ENCODE results near the gene SH3GL2.
"Not testable (repeated sequence)": the region's sequence is repeated elsewhere in the genome, so short reads cannot be mapped to it uniquely, and the experiment has no call there.

Gene SH3GL2

DNA sequence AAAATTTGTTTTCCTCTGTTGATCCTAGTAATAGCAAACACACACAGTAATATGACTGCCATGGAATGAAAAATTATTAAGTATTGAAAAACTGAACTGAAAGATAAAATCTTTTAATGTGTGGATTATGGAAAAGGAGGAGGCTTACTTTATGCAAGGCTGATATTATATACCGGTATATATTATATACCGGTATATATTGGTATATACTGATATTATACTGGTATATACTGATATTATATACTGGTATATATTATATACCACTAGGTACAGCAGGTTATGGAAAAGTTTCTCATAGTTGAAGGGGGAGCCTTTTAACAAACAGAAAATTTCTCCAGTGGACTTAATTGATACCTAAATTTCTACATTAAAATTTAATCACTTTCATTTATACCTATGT is 181.4 kb downstream of the SH3GL2 start:
- DNase-seq = no peak

DNA sequence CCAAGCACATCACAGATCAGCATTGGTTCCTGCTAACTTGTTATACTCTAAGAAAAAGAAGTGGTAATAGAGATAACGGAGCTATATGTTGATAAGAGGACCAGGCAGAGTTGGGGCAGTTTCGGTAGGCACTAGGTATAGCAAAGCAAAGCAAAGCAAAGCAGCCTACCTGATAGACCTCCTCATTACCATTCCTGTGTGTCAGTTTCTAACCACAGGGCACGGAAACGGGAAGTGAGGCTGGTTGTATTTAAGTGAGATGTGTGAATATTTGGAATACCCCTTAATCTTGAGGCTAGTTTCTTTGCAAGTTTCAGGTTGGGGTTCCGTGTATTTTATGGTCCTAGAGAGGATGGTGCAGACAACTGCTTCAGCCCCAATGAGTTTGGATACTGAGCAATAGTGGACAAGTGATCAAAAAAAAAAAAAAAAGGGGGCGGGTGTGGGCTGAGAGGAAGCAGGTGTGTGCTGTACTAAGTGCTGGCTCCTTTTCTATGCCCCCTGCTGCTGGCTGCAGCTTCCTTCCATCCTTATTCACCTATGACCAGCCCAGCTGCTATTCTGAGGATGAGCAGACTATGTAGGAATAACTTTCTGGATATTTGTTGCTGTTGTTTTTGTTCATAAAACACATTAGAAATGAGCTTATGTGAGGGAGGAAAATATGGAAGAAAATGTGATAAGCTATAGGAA is 183.3 kb downstream of the SH3GL2 start:
- DNase-seq = no peak

DNA sequence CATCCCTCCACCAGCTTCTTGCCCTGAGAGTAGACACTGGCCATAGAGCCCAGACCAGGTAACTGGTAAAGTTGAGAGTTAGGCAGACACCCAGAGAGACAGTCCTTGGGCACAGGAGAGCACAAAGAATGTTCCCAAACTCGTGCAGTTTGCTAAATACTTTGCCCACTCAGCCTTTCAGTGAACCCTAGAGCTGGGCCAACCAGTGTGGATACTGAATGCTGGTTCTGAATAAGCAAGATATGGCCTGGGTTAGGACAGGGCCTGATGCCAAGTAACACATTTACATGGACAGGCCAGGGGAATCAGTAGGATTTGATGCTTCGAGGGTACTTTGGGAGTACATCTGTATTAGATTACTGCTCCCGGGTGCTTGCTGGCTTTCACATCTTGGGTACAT is 185.4 kb downstream of the SH3GL2 start:
- DNase-seq = no peak

DNA sequence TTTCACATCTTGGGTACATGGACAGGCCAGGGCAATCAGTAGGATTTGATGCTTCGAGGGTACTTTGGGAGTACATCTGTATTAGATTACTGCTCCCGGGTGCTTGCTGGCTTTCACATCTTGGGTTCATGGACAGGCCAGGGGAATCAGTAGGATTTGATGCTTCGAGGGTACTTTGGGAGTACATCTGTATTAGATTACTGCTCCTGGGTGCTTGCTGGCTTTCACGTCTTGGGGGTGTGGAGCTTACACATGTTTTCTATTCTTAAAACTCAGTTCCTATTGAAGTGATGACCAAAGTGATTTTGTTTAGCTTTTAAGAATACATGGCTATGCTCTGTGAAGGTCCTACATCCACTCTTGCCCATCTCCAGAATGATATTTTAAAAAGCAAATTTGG is 186.3 kb downstream of the SH3GL2 start:
- DNase-seq = not testable (repeated sequence)

DNA sequence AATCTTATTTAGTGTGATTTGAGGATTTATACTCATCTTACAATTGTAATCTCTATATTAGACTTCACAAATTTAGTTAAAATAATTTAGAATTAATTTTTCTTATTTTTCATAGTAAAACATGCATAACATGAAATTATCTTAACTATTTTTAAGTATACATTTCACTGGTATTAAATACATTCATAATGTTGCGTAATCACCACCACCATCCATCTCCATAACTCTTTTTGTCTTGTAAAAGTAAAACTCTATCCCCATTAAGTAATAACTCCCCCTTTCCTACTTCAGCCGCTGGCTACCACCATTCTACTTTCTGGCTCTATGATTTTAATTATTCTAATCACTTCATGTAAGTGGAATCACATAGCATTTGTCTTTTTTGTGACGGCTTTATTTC is 193.4 kb downstream of the SH3GL2 start:
- no peak for DNase-seq

DNA sequence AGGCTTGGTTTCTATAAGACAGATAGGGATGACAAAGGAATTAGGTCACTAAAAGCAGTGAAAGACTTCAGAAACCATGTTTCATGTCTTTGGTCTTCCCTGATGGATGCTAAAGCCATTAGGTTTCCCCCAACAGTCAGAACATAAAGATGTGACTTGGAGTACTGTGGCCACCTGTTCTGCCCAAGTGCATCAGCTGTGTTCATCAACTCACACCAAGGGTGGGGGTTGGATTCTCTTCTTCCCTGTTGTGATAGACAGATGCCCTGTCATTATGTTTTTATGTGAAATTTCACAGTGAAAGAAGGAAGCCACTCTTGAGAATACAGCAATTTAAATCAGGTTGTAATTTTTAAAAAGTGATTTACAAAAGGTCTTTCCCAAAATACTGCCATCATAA is 196.8 kb downstream of the SH3GL2 start:
- DNase-seq = no peak

DNA sequence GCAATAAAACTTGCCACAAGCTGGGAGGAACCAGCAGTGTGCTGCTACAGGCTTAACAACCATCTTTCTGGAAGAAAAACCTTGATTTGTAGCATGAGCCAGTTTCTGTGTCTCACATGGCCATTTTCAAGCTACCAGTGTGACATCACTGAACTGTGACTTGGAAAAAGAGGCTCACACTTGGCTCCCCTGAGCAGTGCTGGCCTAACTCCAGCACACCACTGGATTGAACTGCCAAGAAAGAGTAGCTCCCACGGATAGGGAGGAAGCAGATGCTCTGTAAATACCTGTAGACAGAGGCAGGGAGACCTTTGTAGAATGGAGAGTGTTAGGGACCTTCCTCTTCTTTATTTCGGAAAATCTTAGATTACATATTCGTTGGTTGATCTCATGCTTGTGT is 197.9 kb downstream of the SH3GL2 start:
- no peak for DNase-seq

DNA sequence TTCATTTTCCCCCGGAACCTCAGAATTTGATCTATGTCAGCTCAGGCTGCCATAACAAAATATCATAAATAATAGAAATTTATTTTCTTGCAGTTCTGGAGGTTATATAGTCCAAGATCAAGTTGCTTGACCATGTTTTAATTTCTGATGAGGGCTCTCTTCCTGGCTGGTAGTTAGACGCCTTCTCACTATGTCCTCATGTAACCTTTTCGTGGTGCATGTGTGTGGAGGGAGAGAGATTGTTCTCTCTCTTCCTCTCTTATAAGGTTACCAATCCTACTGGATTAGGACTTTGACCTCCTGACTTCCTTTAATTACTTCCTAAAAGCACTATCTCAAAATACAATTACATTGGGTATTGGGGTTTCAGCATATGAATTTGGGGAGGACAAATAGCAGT is 198.6 kb downstream of the SH3GL2 start:
- no peak for DNase-seq

DNA sequence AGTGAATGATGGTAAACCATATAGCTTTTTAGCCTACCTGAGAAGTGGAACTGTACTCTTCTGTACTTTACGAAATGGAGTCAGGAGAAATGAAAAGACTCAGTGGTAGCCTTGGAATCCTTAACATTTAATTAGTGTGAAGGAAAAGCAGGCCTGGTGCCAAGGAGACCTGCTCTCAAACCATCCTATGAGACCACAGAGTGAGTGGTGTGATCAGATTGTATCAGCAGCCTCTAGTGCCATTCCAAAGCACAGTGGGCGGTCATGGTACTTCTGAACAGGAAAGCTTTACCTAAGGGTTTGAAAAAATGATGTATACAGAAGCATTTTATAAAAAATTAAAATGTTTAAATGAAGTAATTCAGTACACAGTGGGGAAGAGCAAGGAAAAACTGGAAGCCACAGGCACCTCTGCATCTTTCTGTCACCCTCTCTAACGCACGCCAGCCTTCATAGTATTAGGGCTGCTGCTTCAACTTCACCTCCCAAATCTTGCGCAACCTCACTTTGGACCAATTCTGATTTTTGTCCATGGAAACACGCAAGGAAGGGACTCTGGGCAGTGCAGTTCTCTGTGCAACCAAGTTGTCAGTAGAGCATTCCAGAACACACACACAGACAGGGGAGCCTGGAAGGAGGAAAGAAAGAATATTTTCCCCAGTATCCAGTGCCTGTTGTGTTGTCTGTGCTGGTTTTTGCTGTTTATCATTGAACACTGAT is 203.7 kb downstream of the SH3GL2 start:
- DNase-seq = no peak

DNA sequence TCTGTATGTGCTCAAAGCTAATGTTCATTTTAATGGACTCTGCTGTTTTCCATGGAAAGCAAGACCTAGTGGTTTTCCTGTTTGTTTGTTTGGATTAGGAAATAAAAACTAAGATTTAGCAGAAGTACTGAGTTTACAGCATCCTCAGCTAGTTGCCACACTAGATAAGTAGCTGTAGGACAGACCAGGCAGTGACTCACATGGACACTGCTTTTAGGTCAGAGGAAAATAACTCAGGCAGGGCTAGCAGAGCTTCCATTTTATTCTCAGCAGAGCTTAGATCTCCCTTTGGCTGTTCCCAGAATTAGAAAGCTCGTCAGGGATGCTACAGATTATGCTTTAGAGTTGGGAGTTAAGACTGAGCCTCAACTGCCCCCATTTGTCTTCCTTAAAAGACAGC is 204.4 kb downstream of the SH3GL2 start:
- DNase-seq = no peak

DNA sequence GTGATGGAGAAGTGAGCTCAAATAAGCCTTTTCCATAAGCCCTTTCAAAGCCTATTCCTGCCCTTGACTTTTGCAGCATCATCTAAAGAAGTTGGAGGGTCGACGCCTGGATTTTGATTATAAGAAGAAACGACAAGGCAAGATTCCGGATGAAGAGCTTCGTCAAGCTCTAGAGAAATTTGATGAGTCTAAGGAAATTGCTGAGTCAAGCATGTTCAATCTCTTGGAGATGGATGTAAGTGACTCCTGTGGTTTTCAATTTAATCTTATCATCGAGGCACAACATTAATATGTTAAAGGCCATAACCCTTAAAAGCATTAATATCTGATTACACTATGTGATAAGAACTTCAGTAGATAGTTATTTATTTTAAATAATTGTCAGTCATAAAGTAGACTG is 210.4 kb downstream of the SH3GL2 start:
- DNase-seq = no peak

DNA sequence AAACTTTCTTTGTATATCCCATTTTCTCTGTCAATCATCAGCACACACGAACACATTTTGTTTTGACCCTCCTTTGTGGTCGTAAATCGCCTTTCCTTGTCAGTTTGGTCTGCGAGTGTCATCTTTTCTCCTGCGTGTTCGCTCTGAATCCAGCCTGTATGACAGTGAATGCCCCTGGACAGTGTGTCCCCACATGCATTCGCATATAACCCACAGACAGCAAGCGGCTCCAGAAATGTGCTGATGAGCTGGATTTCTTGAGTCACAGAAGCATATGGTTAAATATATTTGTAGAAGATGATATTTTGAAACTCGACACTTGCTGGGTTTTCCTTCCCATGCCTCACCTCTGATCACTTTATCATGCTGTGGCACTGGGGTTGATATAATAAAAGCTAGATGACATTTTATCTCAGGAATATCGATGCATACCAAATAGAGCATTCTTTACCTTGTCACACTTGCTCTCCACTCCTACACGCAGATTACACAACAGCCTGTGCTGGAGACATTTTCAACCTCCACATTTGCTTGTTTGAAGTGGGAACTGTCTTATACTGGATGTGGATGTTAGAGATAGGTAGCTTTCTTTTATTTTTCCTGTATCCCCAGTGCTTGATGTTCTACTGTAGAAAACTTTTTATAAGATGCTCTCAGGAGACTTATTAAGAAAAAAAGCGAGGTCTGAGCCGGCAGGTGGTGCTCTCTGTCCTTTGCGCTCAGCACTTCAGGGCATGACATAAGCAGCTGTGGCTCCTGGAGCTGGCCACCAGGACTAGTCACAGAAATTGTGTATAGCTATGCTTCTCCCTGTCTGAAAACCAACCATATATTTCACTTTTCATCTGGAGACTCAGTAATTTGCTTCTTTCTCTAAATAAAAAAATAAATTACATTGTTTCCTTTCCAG is 215.1 kb downstream of the SH3GL2 start:
- DNase-seq = no peak

DNA sequence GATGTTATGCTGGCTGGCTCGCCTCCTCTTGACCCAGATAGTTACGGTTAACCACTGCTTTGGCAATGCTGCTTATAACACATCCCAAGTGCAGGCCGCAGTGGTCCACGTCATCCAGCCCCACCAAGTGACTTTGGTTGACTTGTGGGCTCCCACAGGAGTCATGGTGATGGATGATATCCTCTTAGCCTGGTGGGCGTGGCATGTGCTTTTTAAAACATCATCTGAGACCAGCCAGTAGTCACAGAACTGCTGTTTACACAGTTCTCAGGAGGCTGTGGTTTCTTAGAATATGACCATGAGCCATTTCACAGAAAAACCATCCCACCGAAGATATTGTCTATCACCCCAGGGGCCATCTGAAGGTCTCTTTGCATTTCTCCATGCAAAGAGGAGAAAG is 216.9 kb downstream of the SH3GL2 start:
- DNase-seq = no peak

DNA sequence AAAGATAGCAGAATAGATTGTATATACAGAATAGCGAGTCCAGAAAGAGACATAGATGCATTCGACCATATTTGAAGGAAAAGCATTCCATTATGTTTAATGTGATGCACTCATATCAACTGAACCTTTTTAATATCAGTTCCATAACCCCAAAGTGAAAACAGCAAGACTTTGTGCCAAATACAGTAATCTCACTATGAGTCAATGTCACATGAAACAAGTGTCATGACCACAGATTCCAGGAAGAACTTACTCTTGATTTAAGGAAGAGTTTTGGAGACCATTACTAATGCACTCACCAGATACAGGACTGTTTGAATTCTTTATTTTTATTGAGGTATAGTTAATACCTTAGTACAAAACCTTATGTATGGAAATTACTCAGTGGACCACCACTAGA is 220.5 kb downstream of the SH3GL2 start:
- no peak for DNase-seq

DNA sequence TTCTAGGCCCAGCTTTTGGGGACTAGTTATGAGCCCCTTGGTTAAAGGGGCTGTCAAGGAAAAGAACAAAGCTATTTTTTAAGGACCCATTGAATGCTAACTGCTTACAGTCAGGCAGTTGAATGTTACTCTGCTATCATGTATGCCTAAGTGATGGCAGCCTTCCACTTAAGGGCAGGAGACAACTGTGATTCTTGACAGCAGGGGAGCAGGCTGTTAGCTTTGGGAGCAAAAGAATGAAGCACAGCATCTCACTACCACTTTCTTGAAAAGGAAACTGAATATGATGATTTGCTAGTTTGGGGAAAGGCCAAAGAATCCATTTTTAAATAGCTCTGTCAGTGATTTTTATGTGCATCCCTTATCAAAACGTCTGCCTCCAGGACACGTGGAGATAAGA is 221.6 kb downstream of the SH3GL2 start:
- DNase-seq = no peak

DNA sequence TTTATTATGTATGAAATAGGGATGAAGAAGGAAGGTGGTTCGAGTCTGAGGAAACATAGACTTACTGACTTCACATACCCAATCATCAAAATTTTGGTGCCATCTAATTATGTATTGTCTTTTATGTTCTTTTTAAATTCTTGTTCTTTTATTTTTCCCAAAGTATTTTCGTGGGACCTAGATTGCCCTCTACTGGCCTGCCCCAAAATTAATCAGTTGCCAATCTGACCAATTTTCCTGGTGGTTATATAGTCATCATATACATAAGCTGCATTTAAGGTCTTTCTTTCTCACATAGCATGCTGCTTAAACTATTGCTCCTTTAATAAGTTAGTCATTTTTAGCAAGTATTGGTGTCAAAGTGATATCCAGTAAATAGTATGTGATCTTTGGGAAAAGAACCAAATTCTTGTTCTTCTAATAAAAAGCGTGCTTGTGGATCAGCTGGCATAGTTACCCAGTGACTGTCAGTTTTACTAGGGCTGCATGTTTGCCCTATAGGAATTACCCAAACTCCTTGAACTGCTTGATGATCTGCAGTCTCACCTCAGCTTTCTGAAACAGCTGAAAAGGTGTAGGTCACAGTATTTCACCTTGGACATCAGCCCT is 223.5 kb downstream of the SH3GL2 start:
- DNase-seq = no peak

DNA sequence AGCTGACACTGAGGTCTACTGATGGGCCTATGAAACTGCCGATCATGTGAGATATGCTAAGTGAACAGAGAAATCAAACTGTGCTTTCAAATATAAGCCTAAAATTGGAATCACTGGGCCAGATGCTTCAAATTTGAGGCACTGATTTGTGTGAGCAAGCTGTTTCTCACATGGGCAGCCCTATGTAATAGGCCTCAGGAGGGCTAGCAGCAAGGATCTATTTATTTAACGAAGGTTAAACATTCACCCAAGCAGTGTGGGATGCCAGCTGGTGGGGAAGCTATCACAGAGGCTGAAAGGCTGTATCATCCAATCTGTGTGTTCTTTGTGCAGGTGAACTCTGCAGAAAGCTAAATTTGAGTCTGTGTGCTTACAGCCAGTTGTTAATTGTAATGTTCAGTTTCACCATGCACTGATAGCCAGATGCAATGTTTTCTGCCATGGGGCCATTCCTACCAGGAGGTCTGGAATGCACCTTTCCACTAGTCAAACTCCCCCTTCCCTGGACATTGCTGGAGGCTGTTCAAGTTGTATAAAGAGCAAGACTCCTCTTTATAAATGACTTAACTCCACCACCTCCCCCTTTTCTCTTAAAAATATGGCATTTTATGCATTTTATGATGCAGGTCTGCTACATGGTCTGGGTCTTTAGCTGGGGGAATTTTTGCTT is 228.9 kb downstream of the SH3GL2 start:
- no peak for DNase-seq

DNA sequence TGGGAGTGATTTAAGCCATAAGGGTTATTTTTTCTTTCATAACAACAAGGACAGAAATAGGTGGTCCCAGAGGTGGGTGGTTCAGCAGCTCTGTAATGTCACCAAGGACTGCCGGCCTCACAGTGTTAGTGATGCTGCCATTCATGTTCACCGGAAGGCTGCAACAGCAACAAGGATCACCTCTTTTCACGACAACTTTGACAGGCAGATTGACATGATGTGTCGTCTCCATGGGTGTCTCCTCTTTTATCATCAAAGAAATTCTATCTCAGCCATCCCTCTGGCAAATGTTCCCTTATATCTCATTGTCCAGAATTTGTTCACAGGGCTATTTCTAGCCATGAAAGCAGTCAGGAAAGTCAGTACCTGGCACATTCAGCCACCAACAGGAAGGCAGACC is 231.5 kb downstream of the SH3GL2 start:
- no peak for DNase-seq

DNA sequence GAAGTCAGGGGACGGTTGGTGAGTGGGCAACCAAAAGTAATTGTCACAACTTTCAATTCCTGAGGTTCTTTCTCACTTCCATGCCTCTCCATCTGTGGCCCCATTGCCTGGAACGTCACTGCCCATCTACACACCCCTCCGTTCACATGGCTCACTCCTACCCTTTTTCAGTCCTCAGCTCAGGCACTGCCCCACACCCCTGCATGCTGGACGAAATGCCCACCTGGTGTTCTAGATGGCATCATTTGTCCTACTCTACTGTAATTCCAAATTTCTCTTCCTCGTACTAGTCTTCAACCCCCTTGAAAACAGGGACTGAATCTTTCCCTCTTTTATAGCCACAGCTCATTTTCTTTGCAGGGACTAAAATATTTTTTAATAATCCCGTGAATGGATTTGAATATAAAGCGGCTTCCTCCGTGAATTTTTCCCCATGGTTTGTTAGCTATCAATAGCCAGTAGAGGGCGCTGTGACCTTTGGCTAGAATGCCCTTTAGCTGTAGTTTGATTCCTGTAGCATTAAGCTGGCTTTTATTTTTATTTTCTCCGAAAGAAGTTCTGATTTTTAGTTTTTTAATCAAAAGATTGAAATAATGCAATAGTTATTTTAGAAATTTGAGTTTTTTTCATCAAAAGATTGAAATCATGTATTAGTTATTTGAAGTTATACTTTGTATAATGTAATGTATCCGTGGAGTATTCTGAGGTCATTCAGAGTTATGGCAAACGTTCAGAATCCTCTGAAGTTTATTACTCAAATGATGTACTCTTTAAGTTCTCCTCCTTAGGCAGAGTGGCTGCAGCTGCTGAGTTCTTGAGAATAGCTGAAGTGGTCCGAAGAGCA is 232.1 kb downstream of the SH3GL2 start:
- DNase-seq = no peak

DNA sequence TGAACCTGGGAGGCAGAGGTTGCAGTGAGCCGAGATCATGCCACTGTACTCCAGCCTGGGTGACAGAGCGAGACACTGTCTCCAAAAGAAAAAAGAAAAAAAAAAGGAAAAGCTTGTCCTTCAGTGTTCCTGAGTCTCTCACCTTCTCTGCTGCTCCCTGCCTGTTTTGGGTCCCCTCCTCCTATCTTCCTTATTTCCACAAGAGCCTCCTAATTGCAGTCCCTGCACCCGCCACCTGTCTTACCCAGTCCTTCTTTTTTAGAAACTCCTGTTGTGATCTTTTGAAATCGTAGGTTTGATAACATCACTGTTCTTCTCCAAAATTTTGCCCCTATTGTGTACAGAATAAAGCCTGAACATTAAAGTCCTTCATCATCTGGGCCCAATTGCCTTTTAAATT is 234.9 kb downstream of the SH3GL2 start:
- no peak for DNase-seq

DNA sequence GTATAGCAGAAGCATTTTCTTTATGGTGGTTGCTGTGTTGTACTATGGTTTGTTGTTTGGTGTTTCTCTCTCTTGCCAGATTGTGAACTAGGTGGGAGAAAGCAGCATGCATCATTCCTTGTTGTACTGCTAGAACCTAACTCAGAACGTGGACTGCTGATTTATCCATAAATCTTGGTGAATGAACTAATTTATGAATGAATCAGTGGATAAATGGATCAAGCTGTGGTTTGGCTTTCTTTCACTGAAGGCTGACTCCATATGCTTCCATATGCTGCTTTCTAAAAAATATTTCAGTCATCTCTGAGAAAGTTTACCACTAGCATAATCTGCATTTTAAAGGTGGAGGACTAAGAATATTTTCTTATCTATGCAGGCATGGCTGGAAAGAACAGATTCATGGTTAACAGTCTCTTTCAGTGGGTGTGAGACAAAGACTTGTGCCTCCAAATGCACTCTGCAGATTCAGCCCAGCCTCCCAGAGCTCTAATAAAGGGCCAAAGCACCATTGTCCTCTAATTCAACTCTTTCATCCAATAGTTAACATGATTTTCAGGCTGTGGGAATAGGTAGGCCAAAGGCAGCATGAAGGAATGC is 237.7 kb downstream of the SH3GL2 start:
- no peak for DNase-seq
